HepG2 (cell line): ENCODE data around the gene RPL41. TPM values are rescaled to one million over a fixed set of nuclear protein-coding genes. Genes with fewer than 3 reads are reported as not detected.

ENCODE experiments used
- CAMTA2 ChIP-seq: sonication (generic); formaldehyde crosslinking; IDR thresholded peaks from 2 replicates; pipeline ENCODE4 v1.4.0; 2020; ENCODE audit warnings: mild to moderate bottlenecking, missing genetic modification reagents, borderline replicate concordance
- HNRNPLL ChIP-seq: fragments of 200-400 bp; formaldehyde crosslinking; IDR thresholded peaks from 2 replicates; pipeline ENCODE4 v1.6.1; 2017; ENCODE audit warnings: mild to moderate bottlenecking, low read depth, low read length; ENCODE audit not compliant: poor library complexity, severe bottlenecking
- SAFB2 ChIP-seq: sonication (generic); formaldehyde crosslinking; IDR thresholded peaks from 2 replicates; pipeline ENCODE4 v1.5.1; 2020; ENCODE audit warnings: missing genetic modification reagents, low read depth, mild to moderate bottlenecking, borderline replicate concordance
- U2AF2 ChIP-seq: fragments of 200-400 bp; formaldehyde crosslinking; IDR thresholded peaks from 2 replicates; pipeline ENCODE4 v1.6.1; 2017; ENCODE audit warnings: low read depth, mild to moderate bottlenecking, low read length
- ZNF326 ChIP-seq: sonication (generic); formaldehyde crosslinking; IDR thresholded peaks from 2 replicates; pipeline ENCODE4 v1.4.0; 2020; ENCODE audit warnings: missing genetic modification reagents, borderline replicate concordance
- ZNF513 ChIP-seq: sonication (generic); formaldehyde crosslinking; conservative IDR thresholded peaks from 2 replicates; pipeline ENCODE4 v1.5.0; 2020; ENCODE audit warnings: missing genetic modification reagents
- ZNF644 ChIP-seq: IDR thresholded peaks from 2 replicates; pipeline ENCODE4 v1.6.1; 2016; ENCODE audit warnings: low read depth
- ZNF766 ChIP-seq: sonication (generic); formaldehyde crosslinking; IDR thresholded peaks from 2 replicates; pipeline ENCODE4 v1.5.0; 2020; ENCODE audit warnings: missing genetic modification reagents, borderline replicate concordance
- polyA plus RNA-seq, 8 experiments: library from polyadenylated mRNA; depleted of rRNA in 3 of 8; stranded (reverse) in 7 of 8; unstranded in 1 of 8; fragments of >200 nt; fragmentation: Illumina TruSeq in 4 of 8; extraction: Trizol in 4 of 8; gene quantifications; 2 replicates each; pipeline versions ENCODE4 v1.2.1 to v1.2.3, GENCODE V29; 2011 to 2016; ENCODE audit warnings: low read depth in 4 of 8, missing spikeins in 1 of 8, mixed read lengths in 1 of 8; ENCODE audit not compliant: insufficient read depth in 1 of 8
- total RNA-seq, 5 experiments: library from RNA; depleted of rRNA; stranded (reverse); fragments of >200 nt; fragmentation: Illumina TruSeq; extraction: Trizol; gene quantifications; 2 replicates each; pipeline ENCODE4 v1.2.3, GENCODE V29; 2016; ENCODE audit warnings: low read depth in 1 of 5
- TF ChIP-seq, protein P1 (sequence below): fragments of 450-650 bp; IDR thresholded peaks from 2 replicates; pipeline ENCODE4 v1.6.1; 2017; ENCODE audit warnings: mild to moderate bottlenecking
- TF ChIP-seq, protein P2 (sequence below), 2 experiments: sonication (generic) in 1 of 2; formaldehyde crosslinking in 1 of 2; IDR thresholded peaks; 2 replicates each; pipeline versions ENCODE4 v1.4.0 to v1.6.1; 2018 to 2020; ENCODE audit warnings: missing genetic modification reagents in 2 of 2, borderline replicate concordance in 1 of 2, low read depth in 1 of 2, mild to moderate bottlenecking in 1 of 2, missing biosample characterization in 1 of 2
- TF ChIP-seq, protein P3 (sequence below): sonication (generic); formaldehyde crosslinking; IDR thresholded peaks from 2 replicates; pipeline ENCODE4 v1.8.0; 2022; ENCODE audit warnings: missing genetic modification reagents, mild to moderate bottlenecking, moderate library complexity, borderline replicate concordance
- TF ChIP-seq, protein P4 (sequence below): sonication (generic); formaldehyde crosslinking; conservative IDR thresholded peaks from 2 replicates; pipeline ENCODE4 v1.8.0; 2022; ENCODE audit warnings: mild to moderate bottlenecking, moderate library complexity, missing genetic modification reagents
- TF ChIP-seq, protein P5 (sequence below): IDR thresholded peaks from 2 replicates; pipeline ENCODE4 v1.6.1; 2012; ENCODE audit warnings: inconsistent platforms

The RPL41 gene
- total and polyA plus RNA-seq, 2 of the 13 experiments (the other 11 are each of a cell fraction or from before 2014, with no cell fraction given) = 4,012 to 7,670 TPM

DNA sequence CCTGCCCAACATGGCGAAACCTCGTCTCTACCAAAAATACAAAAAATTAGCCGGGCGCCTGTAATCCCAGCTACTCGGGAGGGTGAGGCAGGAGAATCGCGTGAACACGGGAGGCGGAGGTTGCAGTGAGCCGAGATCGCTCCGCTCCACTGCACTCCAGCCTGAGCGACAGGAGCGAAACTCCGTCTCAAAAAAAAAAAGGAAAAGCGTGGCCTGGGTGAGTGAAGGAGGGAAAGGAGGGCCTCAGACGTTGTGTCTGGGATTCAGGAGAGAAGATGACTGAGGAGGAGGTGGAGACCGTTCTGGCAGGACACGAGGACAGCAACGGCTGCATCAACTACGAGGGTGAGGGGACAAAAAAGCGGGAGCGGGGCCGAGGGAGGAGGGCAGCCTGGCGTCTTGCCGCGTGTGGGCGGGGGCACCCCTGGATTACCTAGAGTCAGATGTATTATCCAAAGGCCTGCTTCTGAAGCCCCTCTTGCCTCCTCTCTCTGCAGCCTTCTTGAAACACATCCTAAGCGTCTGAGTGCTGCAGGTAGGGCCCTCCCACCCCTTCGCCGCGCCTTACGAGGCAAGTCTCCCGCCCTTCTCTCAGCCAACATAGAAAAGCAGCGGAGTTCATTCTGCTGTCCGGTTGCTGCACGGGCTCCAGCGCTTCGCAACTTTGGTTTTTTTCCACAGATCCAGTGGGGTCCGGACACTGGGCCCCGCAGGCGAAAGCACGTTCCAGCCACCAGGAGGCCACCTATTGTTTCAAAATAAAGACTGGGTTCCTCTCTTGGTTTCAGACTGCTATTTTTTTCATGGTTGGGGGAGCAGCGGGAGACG, 41.0 kb downstream of the RPL41 start (continued):
- TF ChIP-seq, protein P1, sequence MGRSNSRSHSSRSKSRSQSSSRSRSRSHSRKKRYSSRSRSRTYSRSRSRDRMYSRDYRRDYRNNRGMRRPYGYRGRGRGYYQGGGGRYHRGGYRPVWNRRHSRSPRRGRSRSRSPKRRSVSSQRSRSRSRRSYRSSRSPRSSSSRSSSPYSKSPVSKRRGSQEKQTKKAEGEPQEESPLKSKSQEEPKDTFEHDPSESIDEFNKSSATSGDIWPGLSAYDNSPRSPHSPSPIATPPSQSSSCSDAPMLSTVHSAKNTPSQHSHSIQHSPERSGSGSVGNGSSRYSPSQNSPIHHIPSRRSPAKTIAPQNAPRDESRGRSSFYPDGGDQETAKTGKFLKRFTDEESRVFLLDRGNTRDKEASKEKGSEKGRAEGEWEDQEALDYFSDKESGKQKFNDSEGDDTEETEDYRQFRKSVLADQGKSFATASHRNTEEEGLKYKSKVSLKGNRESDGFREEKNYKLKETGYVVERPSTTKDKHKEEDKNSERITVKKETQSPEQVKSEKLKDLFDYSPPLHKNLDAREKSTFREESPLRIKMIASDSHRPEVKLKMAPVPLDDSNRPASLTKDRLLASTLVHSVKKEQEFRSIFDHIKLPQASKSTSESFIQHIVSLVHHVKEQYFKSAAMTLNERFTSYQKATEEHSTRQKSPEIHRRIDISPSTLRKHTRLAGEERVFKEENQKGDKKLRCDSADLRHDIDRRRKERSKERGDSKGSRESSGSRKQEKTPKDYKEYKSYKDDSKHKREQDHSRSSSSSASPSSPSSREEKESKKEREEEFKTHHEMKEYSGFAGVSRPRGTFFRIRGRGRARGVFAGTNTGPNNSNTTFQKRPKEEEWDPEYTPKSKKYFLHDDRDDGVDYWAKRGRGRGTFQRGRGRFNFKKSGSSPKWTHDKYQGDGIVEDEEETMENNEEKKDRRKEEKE = no peak
- TF ChIP-seq SAFB2 = 0 out of 2 replicates have a peak, but pooled peaks have one; percentile 41
- TF ChIP-seq ZNF644 = no peak
- TF ChIP-seq, protein P2, sequence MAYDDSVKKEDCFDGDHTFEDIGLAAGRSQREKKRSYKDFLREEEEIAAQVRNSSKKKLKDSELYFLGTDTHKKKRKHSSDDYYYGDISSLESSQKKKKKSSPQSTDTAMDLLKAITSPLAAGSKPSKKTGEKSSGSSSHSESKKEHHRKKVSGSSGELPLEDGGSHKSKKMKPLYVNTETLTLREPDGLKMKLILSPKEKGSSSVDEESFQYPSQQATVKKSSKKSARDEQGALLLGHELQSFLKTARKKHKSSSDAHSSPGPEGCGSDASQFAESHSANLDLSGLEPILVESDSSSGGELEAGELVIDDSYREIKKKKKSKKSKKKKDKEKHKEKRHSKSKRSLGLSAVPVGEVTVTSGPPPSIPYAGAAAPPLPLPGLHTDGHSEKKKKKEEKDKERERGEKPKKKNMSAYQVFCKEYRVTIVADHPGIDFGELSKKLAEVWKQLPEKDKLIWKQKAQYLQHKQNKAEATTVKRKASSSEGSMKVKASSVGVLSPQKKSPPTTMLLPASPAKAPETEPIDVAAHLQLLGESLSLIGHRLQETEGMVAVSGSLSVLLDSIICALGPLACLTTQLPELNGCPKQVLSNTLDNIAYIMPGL (CRISPR knock-in tag; IDR thresholded peaks at IDR 0.05; ENCODE audit: borderline replicate concordance in 1 of 2, low read depth in 1 of 2) = peak; percentile 5 to 65; a peak in 3 of 4 replicates
- TF ChIP-seq HNRNPLL = no peak
- TF ChIP-seq, protein P3, sequence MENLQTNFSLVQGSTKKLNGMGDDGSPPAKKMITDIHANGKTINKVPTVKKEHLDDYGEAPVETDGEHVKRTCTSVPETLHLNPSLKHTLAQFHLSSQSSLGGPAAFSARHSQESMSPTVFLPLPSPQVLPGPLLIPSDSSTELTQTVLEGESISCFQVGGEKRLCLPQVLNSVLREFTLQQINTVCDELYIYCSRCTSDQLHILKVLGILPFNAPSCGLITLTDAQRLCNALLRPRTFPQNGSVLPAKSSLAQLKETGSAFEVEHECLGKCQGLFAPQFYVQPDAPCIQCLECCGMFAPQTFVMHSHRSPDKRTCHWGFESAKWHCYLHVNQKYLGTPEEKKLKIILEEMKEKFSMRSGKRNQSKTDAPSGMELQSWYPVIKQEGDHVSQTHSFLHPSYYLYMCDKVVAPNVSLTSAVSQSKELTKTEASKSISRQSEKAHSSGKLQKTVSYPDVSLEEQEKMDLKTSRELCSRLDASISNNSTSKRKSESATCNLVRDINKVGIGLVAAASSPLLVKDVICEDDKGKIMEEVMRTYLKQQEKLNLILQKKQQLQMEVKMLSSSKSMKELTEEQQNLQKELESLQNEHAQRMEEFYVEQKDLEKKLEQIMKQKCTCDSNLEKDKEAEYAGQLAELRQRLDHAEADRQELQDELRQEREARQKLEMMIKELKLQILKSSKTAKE (CRISPR knock-in tag) = no peak
- no peak for TF ChIP-seq ZNF326
- TF ChIP-seq ZNF513 = no peak
- TF ChIP-seq, protein P4, sequence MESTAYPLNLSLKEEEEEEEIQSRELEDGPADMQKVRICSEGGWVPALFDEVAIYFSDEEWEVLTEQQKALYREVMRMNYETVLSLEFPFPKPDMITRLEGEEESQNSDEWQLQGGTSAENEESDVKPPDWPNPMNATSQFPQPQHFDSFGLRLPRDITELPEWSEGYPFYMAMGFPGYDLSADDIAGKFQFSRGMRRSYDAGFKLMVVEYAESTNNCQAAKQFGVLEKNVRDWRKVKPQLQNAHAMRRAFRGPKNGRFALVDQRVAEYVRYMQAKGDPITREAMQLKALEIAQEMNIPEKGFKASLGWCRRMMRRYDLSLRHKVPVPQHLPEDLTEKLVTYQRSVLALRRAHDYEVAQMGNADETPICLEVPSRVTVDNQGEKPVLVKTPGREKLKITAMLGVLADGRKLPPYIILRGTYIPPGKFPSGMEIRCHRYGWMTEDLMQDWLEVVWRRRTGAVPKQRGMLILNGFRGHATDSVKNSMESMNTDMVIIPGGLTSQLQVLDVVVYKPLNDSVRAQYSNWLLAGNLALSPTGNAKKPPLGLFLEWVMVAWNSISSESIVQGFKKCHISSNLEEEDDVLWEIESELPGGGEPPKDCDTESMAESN (CRISPR knock-in tag) = no peak
- TF ChIP-seq, protein P5, sequence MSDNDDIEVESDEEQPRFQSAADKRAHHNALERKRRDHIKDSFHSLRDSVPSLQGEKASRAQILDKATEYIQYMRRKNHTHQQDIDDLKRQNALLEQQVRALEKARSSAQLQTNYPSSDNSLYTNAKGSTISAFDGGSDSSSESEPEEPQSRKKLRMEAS = peak; percentile 56; the same call in 1 of the 2 replicates
- no peak; the same call in 1 of the 2 replicates for TF ChIP-seq ZNF766
- no peak for TF ChIP-seq U2AF2
- no peak for TF ChIP-seq CAMTA2
